22Rv1 (cell line): ENCODE results near the gene A4GALT.

Source experiments
- ZFX ChIP-seq: fragments of 450-650 bp; IDR thresholded peaks from 2 replicates; pipeline ENCODE4 v1.6.1; 2017; ENCODE audit warnings: antibody characterized with exemption, borderline replicate concordance
- TF ChIP-seq, protein P1 (sequence below): fragments of 450-650 bp; IDR thresholded peaks from 2 replicates; pipeline ENCODE4 v1.5.1; 2017; ENCODE audit warnings: mild to moderate bottlenecking

DNA sequence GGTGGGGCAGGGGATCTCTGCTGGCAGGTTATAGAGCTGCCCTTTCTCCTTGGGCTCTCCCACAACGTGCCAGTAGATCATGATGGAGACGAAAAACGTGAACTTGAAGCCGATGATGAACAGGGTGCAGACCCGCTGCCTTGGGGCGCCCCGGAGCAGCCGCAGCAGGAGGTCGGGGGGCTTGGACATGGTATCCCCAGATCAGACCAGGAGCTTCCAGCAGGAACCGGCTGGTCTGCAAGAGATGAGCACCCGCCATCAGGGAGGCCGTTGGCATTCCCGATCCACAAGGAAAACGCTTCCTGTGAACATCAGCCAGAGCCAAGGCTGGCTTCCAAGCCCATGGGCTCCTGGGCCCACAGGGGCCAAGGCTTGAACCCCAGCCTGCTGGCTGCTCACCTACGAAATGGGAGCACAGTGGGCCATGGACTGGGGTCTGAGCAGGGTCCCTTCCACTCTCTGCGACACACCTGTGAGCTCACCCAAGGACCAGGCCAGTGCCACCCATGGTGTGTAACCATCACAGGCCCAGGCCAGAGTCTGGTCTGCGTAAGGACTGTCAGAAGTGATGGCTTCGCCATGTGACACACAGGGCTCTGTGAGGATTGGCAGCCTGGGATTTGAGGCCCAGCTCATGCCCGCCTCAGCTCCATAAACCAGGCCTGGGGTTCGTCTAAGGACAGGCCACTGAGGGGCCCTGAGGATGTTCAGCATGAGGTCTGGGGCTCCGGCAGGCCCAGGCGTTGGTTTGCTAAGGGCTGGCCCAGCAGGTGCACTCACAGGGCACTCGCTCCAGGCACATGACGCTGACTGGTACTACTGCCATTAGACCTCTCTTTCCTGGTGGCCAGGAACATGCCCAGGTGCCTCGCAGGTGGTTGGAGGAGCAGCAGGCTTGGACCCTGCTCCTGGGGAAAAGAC lies 26.6 kb downstream of the A4GALT start:
- TF ChIP-seq, protein P1, sequence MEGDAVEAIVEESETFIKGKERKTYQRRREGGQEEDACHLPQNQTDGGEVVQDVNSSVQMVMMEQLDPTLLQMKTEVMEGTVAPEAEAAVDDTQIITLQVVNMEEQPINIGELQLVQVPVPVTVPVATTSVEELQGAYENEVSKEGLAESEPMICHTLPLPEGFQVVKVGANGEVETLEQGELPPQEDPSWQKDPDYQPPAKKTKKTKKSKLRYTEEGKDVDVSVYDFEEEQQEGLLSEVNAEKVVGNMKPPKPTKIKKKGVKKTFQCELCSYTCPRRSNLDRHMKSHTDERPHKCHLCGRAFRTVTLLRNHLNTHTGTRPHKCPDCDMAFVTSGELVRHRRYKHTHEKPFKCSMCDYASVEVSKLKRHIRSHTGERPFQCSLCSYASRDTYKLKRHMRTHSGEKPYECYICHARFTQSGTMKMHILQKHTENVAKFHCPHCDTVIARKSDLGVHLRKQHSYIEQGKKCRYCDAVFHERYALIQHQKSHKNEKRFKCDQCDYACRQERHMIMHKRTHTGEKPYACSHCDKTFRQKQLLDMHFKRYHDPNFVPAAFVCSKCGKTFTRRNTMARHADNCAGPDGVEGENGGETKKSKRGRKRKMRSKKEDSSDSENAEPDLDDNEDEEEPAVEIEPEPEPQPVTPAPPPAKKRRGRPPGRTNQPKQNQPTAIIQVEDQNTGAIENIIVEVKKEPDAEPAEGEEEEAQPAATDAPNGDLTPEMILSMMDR, result no peak
- no peak for TF ChIP-seq ZFX
